ENCODE data around the gene MAPRE2.

GRCh38 chr18:35042389-35043071 lies 1.3 kb downstream of the MAPRE2 start:
- TF ChIP-seq, protein P1, sequence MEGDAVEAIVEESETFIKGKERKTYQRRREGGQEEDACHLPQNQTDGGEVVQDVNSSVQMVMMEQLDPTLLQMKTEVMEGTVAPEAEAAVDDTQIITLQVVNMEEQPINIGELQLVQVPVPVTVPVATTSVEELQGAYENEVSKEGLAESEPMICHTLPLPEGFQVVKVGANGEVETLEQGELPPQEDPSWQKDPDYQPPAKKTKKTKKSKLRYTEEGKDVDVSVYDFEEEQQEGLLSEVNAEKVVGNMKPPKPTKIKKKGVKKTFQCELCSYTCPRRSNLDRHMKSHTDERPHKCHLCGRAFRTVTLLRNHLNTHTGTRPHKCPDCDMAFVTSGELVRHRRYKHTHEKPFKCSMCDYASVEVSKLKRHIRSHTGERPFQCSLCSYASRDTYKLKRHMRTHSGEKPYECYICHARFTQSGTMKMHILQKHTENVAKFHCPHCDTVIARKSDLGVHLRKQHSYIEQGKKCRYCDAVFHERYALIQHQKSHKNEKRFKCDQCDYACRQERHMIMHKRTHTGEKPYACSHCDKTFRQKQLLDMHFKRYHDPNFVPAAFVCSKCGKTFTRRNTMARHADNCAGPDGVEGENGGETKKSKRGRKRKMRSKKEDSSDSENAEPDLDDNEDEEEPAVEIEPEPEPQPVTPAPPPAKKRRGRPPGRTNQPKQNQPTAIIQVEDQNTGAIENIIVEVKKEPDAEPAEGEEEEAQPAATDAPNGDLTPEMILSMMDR (conservative IDR thresholded peaks at IDR 0.05; ENCODE audit: low read depth, low read length), result no peak
- no peak for TF ChIP-seq EZH2 (IDR thresholded peaks at IDR 0.05; ENCODE audit: borderline replicate concordance, low read depth, low read length, poor library complexity, severe bottlenecking)
